HUES48 (cell line): Measurements from ENCODE around the gene IFTAP.

Experiments
- H3K27ac ChIP-seq: one replicate; pipeline ENCODE4 v1.7.0; 2013; ENCODE audit warnings: low read depth, low read length, inconsistent platforms
- H3K27me3 ChIP-seq: 2 replicates; pipeline ENCODE4 v1.6.1; 2013; ENCODE audit warnings: mild to moderate bottlenecking, low read length; ENCODE audit not compliant: control insufficient read depth, insufficient read depth
- H3K36me3 ChIP-seq: 2 replicates; pipeline ENCODE4 v1.6.1; 2013; ENCODE audit warnings: low read length; ENCODE audit not compliant: control insufficient read depth, insufficient read depth
- H3K4me1 ChIP-seq: 2 replicates; pipeline ENCODE4 v1.6.1; 2013; ENCODE audit warnings: mild to moderate bottlenecking, low read length; ENCODE audit not compliant: control insufficient read depth, insufficient read depth
- H3K4me3 ChIP-seq: 2 replicates; pipeline ENCODE4 v1.5.1; 2013; ENCODE audit warnings: mild to moderate bottlenecking, low read depth, low read length
- H3K9ac ChIP-seq: 2 replicates; pipeline ENCODE4 v1.6.1; 2013; ENCODE audit warnings: mild to moderate bottlenecking, low read depth, low read length, moderate library complexity
- H3K9me3 ChIP-seq: 2 replicates; pipeline ENCODE4 v1.6.1; 2013; ENCODE audit warnings: low read length; ENCODE audit not compliant: control insufficient read depth, insufficient read depth

IFTAP gene

DNA sequence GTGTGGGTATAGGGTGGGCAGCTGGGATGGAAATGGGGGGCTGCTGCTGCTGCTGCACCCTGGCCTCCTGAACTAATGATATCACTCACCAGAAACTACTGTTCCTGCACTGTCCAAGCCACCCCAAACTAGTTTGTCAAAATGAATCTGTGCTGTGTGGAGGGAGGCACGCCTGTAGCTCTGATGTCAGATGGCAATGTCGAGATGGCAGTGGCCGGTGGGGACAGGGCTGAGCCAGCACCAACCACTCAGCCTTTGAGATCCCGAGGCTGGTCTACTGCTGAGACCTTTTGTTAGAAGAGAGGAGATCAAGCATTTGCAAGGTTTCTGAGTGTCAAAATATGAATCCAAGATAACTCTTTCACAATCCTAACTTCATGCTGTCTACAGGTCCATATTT lies 25.2 kb upstream of the IFTAP start:
- no peaks in the 10 kb centered on the region for H3K9me3 ChIP-seq
- H3K27ac ChIP-seq, result no peak overlapping the region
- no peak overlapping the region for H3K4me3 ChIP-seq
- H3K4me1 ChIP-seq, result no peaks in the 10 kb centered on the region
- H3K36me3 ChIP-seq, result no peaks in the 10 kb centered on the region
- no peaks in the 10 kb centered on the region for H3K27me3 ChIP-seq
- no peak overlapping the region for H3K9ac ChIP-seq

GRCh38 chr11:36574486-36574885 lies 19.8 kb upstream of the IFTAP start:
- Histone ChIP-seq H3K9me3 (no peaks in the 10 kb centered on the region), H3K4me3 (no peak overlapping the region), H3K9ac (no peak overlapping the region), H3K36me3 (no peaks in the 10 kb centered on the region), H3K4me1 (no peaks in the 10 kb centered on the region), H3K27ac (no peak overlapping the region), H3K27me3 (no peaks in the 10 kb centered on the region)

- H3K27me3 ChIP-seq, result no peaks in the 10 kb centered on the region
- no peak overlapping the region for H3K4me3 ChIP-seq
- H3K4me1 ChIP-seq, result no peaks in the 10 kb centered on the region
- H3K9ac ChIP-seq, result no peak overlapping the region
- no peaks in the 10 kb centered on the region for H3K36me3 ChIP-seq
- peaks cover 19% of the 10 kb centered on the region for H3K9me3 ChIP-seq
- no peak overlapping the region for H3K27ac ChIP-seq
Observed at GRCh38 chr11:36577373-36577772, 16.9 kb upstream of the IFTAP start.

DNA sequence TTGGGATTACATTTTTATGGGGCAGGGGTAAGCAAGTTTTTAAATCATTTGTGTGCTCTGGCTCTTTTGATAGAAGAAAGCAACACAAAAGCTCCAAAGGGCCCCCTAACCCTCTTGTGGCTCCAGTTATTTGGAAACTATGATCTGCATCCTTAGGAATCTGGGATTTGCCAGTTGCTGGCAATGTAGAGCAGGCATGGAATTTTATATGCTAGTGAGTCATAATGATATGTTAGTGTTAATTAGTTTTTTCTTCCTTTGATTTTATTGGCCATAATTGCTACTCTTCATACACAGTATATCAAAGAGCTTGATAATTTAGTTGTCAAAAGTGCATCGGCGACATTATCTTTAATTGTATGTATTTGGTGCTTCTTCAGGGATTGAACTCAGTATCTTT lies 16.4 kb upstream of the IFTAP start:
- no peaks in the 10 kb centered on the region for H3K4me1 ChIP-seq
- H3K9me3 ChIP-seq, result peaks cover 21% of the 10 kb centered on the region
- no peaks in the 10 kb centered on the region for H3K36me3 ChIP-seq
- H3K4me3 ChIP-seq, result no peak overlapping the region
- H3K27ac ChIP-seq, result no peak overlapping the region
- H3K27me3 ChIP-seq, result no peaks in the 10 kb centered on the region
- no peak overlapping the region for H3K9ac ChIP-seq

DNA sequence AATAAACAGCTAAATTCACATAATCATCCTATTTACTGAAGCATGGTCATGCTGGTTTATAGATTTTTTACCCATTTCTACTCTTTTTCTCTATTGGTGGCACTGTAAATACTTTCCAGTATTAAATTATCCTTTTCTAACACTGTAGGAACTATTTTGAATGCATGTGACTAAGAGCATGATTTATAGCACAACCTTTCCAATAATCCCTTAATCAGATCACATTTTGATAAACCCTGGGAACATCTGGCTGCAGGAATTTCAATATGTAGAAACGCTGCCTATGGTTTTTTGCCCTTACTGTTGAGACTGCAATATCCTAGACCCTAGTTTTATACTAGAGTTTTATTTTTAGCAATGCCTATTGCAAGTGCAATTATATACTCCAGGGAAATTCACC lies 15.8 kb upstream of the IFTAP start:
- Histone ChIP-seq H3K9ac (no peak overlapping the region), H3K4me1 (no peaks in the 10 kb centered on the region), H3K27me3 (no peaks in the 10 kb centered on the region), H3K4me3 (no peak overlapping the region), H3K27ac (no peak overlapping the region), H3K36me3 (no peaks in the 10 kb centered on the region), H3K9me3 (peaks cover 21% of the 10 kb centered on the region)

GRCh38 chr11:36581536-36581935 lies 12.8 kb upstream of the IFTAP start:
- peaks cover 21% of the 10 kb centered on the region for H3K9me3 ChIP-seq
- no peak overlapping the region for H3K4me3 ChIP-seq
- no peaks in the 10 kb centered on the region for H3K27me3 ChIP-seq
- H3K36me3 ChIP-seq, result no peaks in the 10 kb centered on the region
- H3K9ac ChIP-seq, result no peak overlapping the region
- no peaks in the 10 kb centered on the region for H3K4me1 ChIP-seq
- no peak overlapping the region for H3K27ac ChIP-seq

DNA sequence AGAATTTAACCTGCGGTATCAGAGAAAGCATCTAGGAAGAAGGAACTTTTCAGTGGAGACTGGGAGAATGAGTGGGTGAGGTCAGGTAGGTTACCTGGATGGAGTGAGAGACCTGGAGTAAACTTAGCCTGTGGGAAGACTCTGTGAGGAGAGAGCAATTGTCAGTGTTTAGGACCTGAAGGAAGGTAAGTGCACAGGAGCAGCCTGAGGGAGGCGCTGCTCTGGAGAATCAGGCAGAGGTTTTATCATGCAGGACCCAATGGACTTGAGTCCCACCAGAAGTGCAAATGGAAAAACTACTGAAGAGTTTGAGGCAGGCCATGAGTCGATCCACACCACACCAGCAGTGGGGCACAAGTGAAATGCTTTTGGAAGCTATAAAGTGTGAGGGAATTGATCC lies 10.6 kb upstream of the IFTAP start:
- Histone ChIP-seq H3K27me3 (peaks cover 8% of the 10 kb centered on the region), H3K4me3 (no peak overlapping the region)

GRCh38 chr11:36586543-36586942 lies 7.8 kb upstream of the IFTAP start:
- no peak overlapping the region for H3K9ac ChIP-seq
- H3K27ac ChIP-seq, result no peak overlapping the region
- no peaks in the 10 kb centered on the region for H3K36me3 ChIP-seq
- no peaks in the 10 kb centered on the region for H3K4me1 ChIP-seq
- no peak overlapping the region for H3K4me3 ChIP-seq
- peaks cover 26% of the 10 kb centered on the region for H3K27me3 ChIP-seq
- peaks cover 9% of the 10 kb centered on the region for H3K9me3 ChIP-seq

More for the DNA sequence above, 10.6 kb upstream of the IFTAP start:
- H3K4me1 ChIP-seq, result no peaks in the 10 kb centered on the region
- peaks cover 21% of the 10 kb centered on the region for H3K9me3 ChIP-seq
- H3K27ac ChIP-seq, result no peak overlapping the region
- H3K36me3 ChIP-seq, result no peaks in the 10 kb centered on the region
- no peak overlapping the region for H3K9ac ChIP-seq

DNA sequence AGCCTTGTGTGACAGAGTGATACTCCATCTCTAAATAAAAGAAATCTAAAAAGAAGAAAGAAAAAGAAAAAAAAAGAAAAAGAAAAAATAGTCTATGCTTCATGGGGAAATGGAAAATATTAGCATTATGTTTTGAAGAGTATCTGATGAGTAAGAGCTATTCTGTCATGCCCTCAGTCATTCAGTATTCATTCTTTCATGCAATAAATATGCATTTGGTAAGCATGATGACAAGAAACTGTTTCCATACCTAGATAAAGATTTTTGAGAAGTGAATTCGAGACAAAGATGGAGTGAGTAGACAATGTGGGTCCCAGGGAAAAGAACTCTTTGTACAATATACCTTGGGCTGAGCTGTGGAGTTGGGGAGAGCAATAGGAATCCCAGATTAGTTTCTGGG lies 6.2 kb upstream of the IFTAP start:
- no peak overlapping the region for H3K9ac ChIP-seq
- peaks cover 26% of the 10 kb centered on the region for H3K27me3 ChIP-seq
- no peaks in the 10 kb centered on the region for H3K36me3 ChIP-seq
- no peaks in the 10 kb centered on the region for H3K4me1 ChIP-seq
- no peak overlapping the region for H3K4me3 ChIP-seq
- H3K9me3 ChIP-seq, result no peaks in the 10 kb centered on the region
- no peak overlapping the region for H3K27ac ChIP-seq

GRCh38 chr11:36590513-36590912 lies 3.8 kb upstream of the IFTAP start:
- peaks cover 3% of the 10 kb centered on the region; the same call in 1 of the 2 replicates for H3K9me3 ChIP-seq
- no peak overlapping the region for H3K4me3 ChIP-seq
- peaks cover 26% of the 10 kb centered on the region for H3K27me3 ChIP-seq
- no peak overlapping the region for H3K27ac ChIP-seq
- H3K4me1 ChIP-seq, result 0 out of 2 replicates have a peak, but pooled peaks cover 7% of the 10 kb centered on the region
- H3K36me3 ChIP-seq, result no peaks in the 10 kb centered on the region
- H3K9ac ChIP-seq, result no peak overlapping the region

GRCh38 chr11:36591433-36591832 lies 2.9 kb upstream of the IFTAP start:
- Histone ChIP-seq H3K4me1 (0 out of 2 replicates have a peak, but pooled peaks cover 7% of the 10 kb centered on the region), H3K9ac (no peak overlapping the region), H3K27me3 (peaks cover 26% of the 10 kb centered on the region), H3K27ac (no peak overlapping the region), H3K4me3 (no peak overlapping the region), H3K36me3 (no peaks in the 10 kb centered on the region), H3K9me3 (peaks cover 3% of the 10 kb centered on the region; the same call in 1 of the 2 replicates)

DNA sequence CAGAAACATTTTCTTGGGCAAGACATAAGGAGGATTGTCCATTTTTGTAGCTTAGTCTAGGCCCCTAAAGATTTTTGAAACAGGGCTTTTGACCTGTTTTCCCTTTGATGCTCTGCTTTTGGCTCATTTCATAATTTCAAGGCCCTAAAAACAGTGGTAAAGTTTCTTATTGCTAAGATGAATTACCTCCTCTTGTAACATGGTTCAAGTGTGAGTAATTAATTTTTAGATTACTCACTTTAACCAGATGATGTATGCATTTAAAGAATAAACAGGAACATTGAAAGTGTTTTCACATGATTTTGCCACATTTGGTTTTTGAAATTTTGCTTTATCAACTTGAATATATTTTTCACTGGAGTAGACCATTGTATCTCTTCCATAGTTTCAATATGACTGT lies 2.6 kb downstream of the IFTAP start:
- Histone ChIP-seq H3K9me3 (peaks cover 3% of the 10 kb centered on the region; the same call in 1 of the 2 replicates), H3K4me3 (no peak overlapping the region), H3K27me3 (no peaks in the 10 kb centered on the region; the same call in 1 of the 2 replicates), H3K27ac (no peak overlapping the region), H3K9ac (no peak overlapping the region), H3K4me1 (0 out of 2 replicates have a peak, but pooled peaks cover 7% of the 10 kb centered on the region), H3K36me3 (no peaks in the 10 kb centered on the region)
